Naive B cell (primary cell): ENCODE results near the gene PGPEP1. TPM values are rescaled to one million over a fixed set of nuclear protein-coding genes. Genes with fewer than 3 reads are reported as not detected.
A peak's percentile ranks its signal among the peaks of the same experiment; 100 is the strongest.

Experiments used
- ATAC-seq, 2 donors: fragments of 150-1000 bp; cut with Tn5 transposase; 2 replicates each; pipeline ENCODE4 v1.10.0; 2021; ENCODE audit warnings: low read depth in 2 of 2, mild to moderate bottlenecking in 2 of 2, moderate library complexity in 2 of 2
- DNase-seq: peaks from one replicate; pipeline ENCODE4 v3.0.0; 2022
- H3K27ac Mint-ChIP-seq, 6 donors: one replicate each; pipeline ENCODE4 v1.8.0; 2020 to 2022; ENCODE audit warnings: mild to moderate bottlenecking in 6 of 6, mixed read lengths in 6 of 6, moderate library complexity in 5 of 6, inconsistent platforms in 2 of 6
- H3K27me3 Mint-ChIP-seq, 3 donors: one replicate each; pipeline ENCODE4 v1.8.0; 2021 to 2022; ENCODE audit warnings: mixed read lengths in 3 of 3, mild to moderate bottlenecking in 1 of 3
- H3K36me3 Mint-ChIP-seq, 2 donors: one replicate each; pipeline ENCODE4 v1.8.0; 2020 to 2022; ENCODE audit warnings: mixed read lengths in 2 of 2, inconsistent platforms in 1 of 2, mild to moderate bottlenecking in 1 of 2
- H3K4me1 Mint-ChIP-seq, 3 donors: one replicate each; pipeline ENCODE4 v1.8.0; 2020 to 2022; ENCODE audit warnings: mixed read lengths in 3 of 3, inconsistent platforms in 1 of 3, mild to moderate bottlenecking in 1 of 3, moderate library complexity in 1 of 3
- H3K4me3 Mint-ChIP-seq, 8 donors: one replicate each; pipeline ENCODE4 v1.8.0; 2020 to 2022; ENCODE audit warnings: mild to moderate bottlenecking in 8 of 8, mixed read lengths in 8 of 8, moderate library complexity in 8 of 8, inconsistent platforms in 2 of 8
- H3K9me3 Mint-ChIP-seq, 7 donors: one replicate each; pipeline ENCODE4 v1.8.0; 2020 to 2022; ENCODE audit warnings: mixed read lengths in 7 of 7, mild to moderate bottlenecking in 5 of 7, inconsistent platforms in 2 of 7, moderate library complexity in 1 of 7
- polyA plus RNA-seq, 6 donors: library from polyadenylated mRNA; unstranded; fragments of 300-500 nt; fragmentation: Illumina TruSeq; gene quantifications; one replicate each; pipeline ENCODE4 v1.2.3, GENCODE V29; 2021; ENCODE audit warnings: low read depth in 6 of 6

Gene PGPEP1
- polyA plus RNA-seq, 6 donors from 2014 or later = 4.0 to 11.8 (median 8.0) TPM

DNA sequence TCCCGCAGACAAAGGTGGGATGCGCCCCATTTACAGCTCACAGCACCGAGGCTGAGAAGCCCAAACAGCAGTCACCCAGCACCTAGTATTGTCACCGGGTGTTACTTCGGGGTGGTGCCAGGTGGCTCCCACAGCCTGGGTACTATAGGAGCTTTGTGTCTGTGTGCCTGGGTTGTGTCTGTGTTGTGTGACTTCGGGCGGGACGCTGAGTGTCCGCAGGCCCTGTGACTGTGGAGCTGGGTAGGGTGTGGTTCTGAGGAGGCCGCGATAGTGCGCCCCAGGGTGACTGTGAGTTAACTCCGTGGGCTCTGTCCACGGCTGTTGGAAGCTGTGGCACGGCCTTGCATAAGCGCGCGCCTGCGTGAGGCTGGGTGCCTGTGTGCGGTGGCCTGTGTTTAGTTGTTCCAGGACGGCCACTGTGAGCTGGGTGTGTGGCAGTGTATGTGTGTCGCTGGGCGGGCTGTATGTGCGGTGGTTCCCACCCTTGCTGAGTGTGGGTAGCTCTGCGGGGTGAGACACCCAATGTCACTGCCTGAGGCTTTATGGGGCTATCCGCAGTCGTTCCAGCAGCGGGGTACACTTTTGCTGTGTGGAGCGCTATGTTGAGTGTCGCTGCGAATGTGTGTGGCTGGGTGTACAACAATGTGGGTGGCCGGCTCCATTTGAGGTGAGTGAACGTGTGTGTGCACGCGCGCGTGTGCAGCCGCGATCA lies 78.2 kb downstream of the PGPEP1 start:
- peaks cover 32 to 55% (median 45%) of the 10 kb centered on the region in 3 donors for H3K27me3 Mint-ChIP-seq

DNA sequence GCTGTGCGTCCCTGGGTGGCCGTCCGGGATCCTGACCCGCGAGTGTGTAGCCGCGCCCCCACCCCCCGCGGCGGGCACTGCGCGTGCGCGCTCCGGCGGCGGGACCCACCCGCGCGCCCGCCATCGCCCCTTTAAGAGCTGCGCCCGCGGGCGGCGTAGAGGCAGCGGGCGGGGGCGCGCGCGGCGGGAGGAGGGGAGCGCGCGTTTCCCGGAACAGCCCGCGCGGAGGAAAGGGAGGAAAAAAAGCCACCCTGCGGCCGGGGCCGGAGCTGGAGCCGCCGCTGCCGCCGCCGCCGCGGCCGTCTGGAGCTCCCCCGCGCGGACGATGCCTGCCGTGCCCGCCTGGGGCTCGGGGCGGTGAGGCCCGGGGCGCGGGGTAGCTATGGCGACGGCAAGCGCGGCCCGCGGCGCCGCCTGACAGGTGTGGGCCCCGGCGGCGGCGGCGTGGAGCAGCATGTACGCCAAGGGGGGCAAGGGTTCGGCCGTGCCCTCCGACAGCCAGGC lies 78.8 kb downstream of the PGPEP1 start, which contains the start of gene SSBP4:
TSS of gene SSBP4 (plus strand) at position 204 of the 504 bp plus-strand sequence. CDS start at position 455, 251 bp downstream.
- DNase-seq (peak; percentile 77), ATAC-seq (peak; percentile 77 to 79)
- Mint-ChIP-seq H3K36me3 (no peaks in the 10 kb centered on the region), H3K27me3 (peaks cover 28 to 49% (median 39%) of the 10 kb centered on the region in 3 donors), H3K9me3 (no peaks in the 10 kb centered on the region), H3K4me1 (peaks cover 49 to 74% (median 69%) of the 10 kb centered on the region in 3 donors), H3K4me3 (peak within 1 kb of the TSS; percentile 66 to 91 (median 87)), H3K27ac (peak within 1 kb of the TSS; percentile 11 to 80 (median 75))

More for the DNA sequence above, 78.2 kb downstream of the PGPEP1 start:
- Mint-ChIP-seq H3K9me3 (no peaks in the 10 kb centered on the region), H3K27ac (peak overlapping the region in 5 of 6 donors; percentile 43 to 80 (median 73)), H3K4me1 (peaks cover 49 to 74% (median 68%) of the 10 kb centered on the region in 3 donors), H3K4me3 (peak overlapping the region; percentile 66 to 91 (median 86)), H3K36me3 (no peaks in the 10 kb centered on the region)
- peak; percentile 15 to 16 for ATAC-seq
- no peak for DNase-seq

Other genes starting within 250 kb of the PGPEP1 start
- gene MAST3, start 242.8 kb upstream of the PGPEP1 start, polyA plus RNA-seq = 10 to 100 TPM in 5 of 6 donors, 1 to 10 TPM in 1; 9.3 to 20.6 (median 13.3) TPM
- 1 to 10 TPM; 1.2 to 5.7 (median 2.3) TPM for gene PIK3R2, start 187.4 kb upstream of the PGPEP1 start, polyA plus RNA-seq
- 100 to 1,000 TPM; 107 to 293 (median 206) TPM for gene IFI30, start 166.8 kb upstream of the PGPEP1 start, polyA plus RNA-seq
- 10 to 100 TPM in 3 of 6 donors, 1 to 10 TPM in 3; 1.8 to 12.0 (median 10.2) TPM for gene MPV17L2, start 147.4 kb upstream of the PGPEP1 start, polyA plus RNA-seq
- gene RAB3A, start 136.6 kb upstream of the PGPEP1 start, polyA plus RNA-seq = 1 to 10 TPM in 3 of 6 donors, under 1 TPM in 3; 0.21 to 2.8 (median 0.80) TPM
- gene PDE4C, start 114.2 kb upstream of the PGPEP1 start, polyA plus RNA-seq = not detected
- 1 to 10 TPM in 3 of 6 donors, under 1 TPM in 2, not detected in 1; 0.69 to 1.9 (median 1.1) TPM for gene IQCN, start 66.1 kb upstream of the PGPEP1 start, polyA plus RNA-seq
- gene JUND, start 59.0 kb upstream of the PGPEP1 start, polyA plus RNA-seq = 100 to 1,000 TPM in 4 of 6 donors, 10 to 100 TPM in 2; 46.5 to 325 (median 154) TPM
- 100 to 1,000 TPM; 111 to 157 (median 123) TPM for gene LSM4, start 17.5 kb upstream of the PGPEP1 start, polyA plus RNA-seq
- gene GDF15, start 45.6 kb downstream of the PGPEP1 start, polyA plus RNA-seq = not detected
- 10 to 100 TPM in 4 of 6 donors, 1 to 10 TPM in 1, under 1 TPM in 1; 0.17 to 30.8 (median 17.9) TPM for gene LRRC25, start 57.0 kb downstream of the PGPEP1 start, polyA plus RNA-seq
- 10 to 100 TPM; 54.7 to 78.0 (median 61.8) TPM for gene SSBP4, start 78.8 kb downstream of the PGPEP1 start, polyA plus RNA-seq
- 10 to 100 TPM in 2 of 6 donors, 1 to 10 TPM in 4; 6.3 to 12.2 (median 8.6) TPM for gene ISYNA1, start 97.5 kb downstream of the PGPEP1 start, polyA plus RNA-seq
- gene ELL, start 181.5 kb downstream of the PGPEP1 start, polyA plus RNA-seq = 10 to 100 TPM in 5 of 6 donors, 1 to 10 TPM in 1; 7.0 to 19.3 (median 14.6) TPM
- 100 to 1,000 TPM in 1 of 6 donors, 10 to 100 TPM in 5; 69.8 to 100 (median 71.6) TPM for gene FKBP8, start 203.0 kb downstream of the PGPEP1 start, polyA plus RNA-seq
- 100 to 1,000 TPM in 1 of 6 donors, 10 to 100 TPM in 5; 75.3 to 108 (median 84.5) TPM for gene KXD1, start 217.3 kb downstream of the PGPEP1 start, polyA plus RNA-seq
- 1,000 to 10,000 TPM; 1,188 to 1,782 (median 1,685) TPM for gene UBA52, start 231.3 kb downstream of the PGPEP1 start, polyA plus RNA-seq
- gene REX1BD, start 248.2 kb downstream of the PGPEP1 start, polyA plus RNA-seq = 100 to 1,000 TPM in 2 of 6 donors, 10 to 100 TPM in 4; 76.0 to 107 (median 91.9) TPM